ENCODE results near the gene STPG1. TPM values are rescaled to one million over a fixed set of nuclear protein-coding genes. Genes with fewer than 3 reads are reported as not detected.

Gene STPG1
- total and polyA plus RNA-seq, 2 of the 13 experiments (the other 11 are each of a cell fraction or from before 2014, with no cell fraction given): 3.4 to 4.3 TPM

- H3K4me1 ChIP-seq (ENCODE audit: insufficient read depth, low read length): peaks cover 23% of the 10 kb centered on the region
- no TSS peak for BruUV-seq (replicated peaks)
- no peaks in the 10 kb centered on the region for H3K79me2 ChIP-seq (ENCODE audit: insufficient read depth, low read length)
- no peaks in the 10 kb centered on the region for H3K27me3 ChIP-seq (ENCODE audit: control insufficient read depth in 1 of 2, insufficient read depth in 2 of 2, low read length in 2 of 2)
- intact Hi-C loops (cut with micrococcal nuclease; ENCODE audit: unreplicated experiment) (loop anchor here (10.0 kb wide), 1 partner anchor 1024 kb away; the partner anchor contains the start of gene ZNF436), in situ Hi-C loops (cut with HindIII; ENCODE audit: extremely low pct_ligation_motif_present, low pct_unique_long_range_greater_than_20kb) (no loop called here)
- H3K9ac ChIP-seq (ENCODE audit: insufficient read depth, low read depth, low read length): no peak overlapping the region
- TF ChIP-seq ZNF263 (CRISPR knock-in tag; IDR thresholded peaks at IDR 0.05) (no peak), ZNF496 (CRISPR knock-in tag; IDR thresholded peaks at IDR 0.05; ENCODE audit: insufficient replicate concordance) (no peak), ZNF251 (CRISPR knock-in tag; IDR thresholded peaks at IDR 0.05) (no peak), ZNF737 (CRISPR knock-in tag; IDR thresholded peaks at IDR 0.05; ENCODE audit: borderline replicate concordance) (no peak), KDM1A (CRISPR knock-in tag; IDR thresholded peaks at IDR 0.05) (no peak), ZNF749 (CRISPR knock-in tag; IDR thresholded peaks at IDR 0.05; ENCODE audit: borderline replicate concordance) (no peak), TOPORS (CRISPR knock-in tag; IDR thresholded peaks at IDR 0.05) (no peak), ZNF335 (CRISPR knock-in tag; IDR thresholded peaks at IDR 0.05) (no peak), KLF16 (CRISPR knock-in tag; IDR thresholded peaks at IDR 0.05) (no peak)
- TF ChIP-seq, protein P1, sequence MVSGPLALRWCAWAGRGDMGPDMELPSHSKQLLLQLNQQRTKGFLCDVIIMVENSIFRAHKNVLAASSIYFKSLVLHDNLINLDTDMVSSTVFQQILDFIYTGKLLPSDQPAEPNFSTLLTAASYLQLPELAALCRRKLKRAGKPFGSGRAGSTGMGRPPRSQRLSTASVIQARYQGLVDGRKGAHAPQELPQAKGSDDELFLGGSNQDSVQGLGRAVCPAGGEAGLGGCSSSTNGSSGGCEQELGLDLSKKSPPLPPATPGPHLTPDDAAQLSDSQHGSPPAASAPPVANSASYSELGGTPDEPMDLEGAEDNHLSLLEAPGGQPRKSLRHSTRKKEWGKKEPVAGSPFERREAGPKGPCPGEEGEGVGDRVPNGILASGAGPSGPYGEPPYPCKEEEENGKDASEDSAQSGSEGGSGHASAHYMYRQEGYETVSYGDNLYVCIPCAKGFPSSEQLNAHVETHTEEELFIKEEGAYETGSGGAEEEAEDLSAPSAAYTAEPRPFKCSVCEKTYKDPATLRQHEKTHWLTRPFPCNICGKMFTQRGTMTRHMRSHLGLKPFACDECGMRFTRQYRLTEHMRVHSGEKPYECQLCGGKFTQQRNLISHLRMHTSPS (CRISPR knock-in tag; IDR thresholded peaks at IDR 0.05; ENCODE audit: low read depth): no peak
- ChIA-PET CTCF (ENCODE audit: low intra/inter-chr PET ratio, low total read pairs) (interaction anchor here (5.2 kb wide), 1 partner anchor 189 kb away, joined by 151 read pairs; no protein-coding TSS in a partner anchor), POLR2A (no interaction called here)
- FAIRE-seq (no peak), DNase-seq (ENCODE audit: low spot score) (no peak), ATAC-seq (no peak)
- H3K4me3 ChIP-seq (replicated peaks in 1 of 3; ENCODE audit: insufficient read depth in 1 of 3, low read depth in 2 of 3, low read length in 3 of 3): no peak overlapping the region
- H3K27ac ChIP-seq (ENCODE audit: extremely low read length, insufficient read depth, low read length): no peak overlapping the region
- H3K4me2 ChIP-seq (ENCODE audit: low read depth, low read length): no peak overlapping the region
- WGBS (ENCODE audit: low lambda C conversion rate): 93% methylated on average over 8 of the region's 8 CpGs
- H3K36me3 ChIP-seq (replicated peaks in 1 of 2; ENCODE audit: control insufficient read depth in 1 of 2, insufficient read depth in 2 of 2, low read length in 2 of 2): no peaks in the 10 kb centered on the region; a peak in 1 of 5 replicates
- H3K9me3 ChIP-seq (ENCODE audit: low read length): no peaks in the 10 kb centered on the region
- H4K20me1 ChIP-seq (ENCODE audit: insufficient read depth, low read length): no peaks in the 10 kb centered on the region
- no peak overlapping the region for H2AFZ ChIP-seq (ENCODE audit: low read length)
Measured at GRCh38 chr1:24388331-24388885, 25.2 kb downstream of the STPG1 start.

All from HepG2 (cell line).